Astrocyte (in vitro differentiated cells and primary cell): ENCODE results near the gene PRCD.

Source experiments
- EZH2 ChIP-seq: IDR thresholded peaks from 2 replicates; pipeline ENCODE4 v1.6.1; 2012; ENCODE audit warnings: mild to moderate bottlenecking, low read length, inconsistent platforms; ENCODE audit not compliant: insufficient read depth
- TF ChIP-seq, protein P1 (sequence below): IDR thresholded peaks from 2 replicates; pipeline ENCODE4 v1.5.1; 2011; ENCODE audit warnings: low read depth, mild to moderate bottlenecking, inconsistent platforms, low read length, moderate library complexity; ENCODE audit not compliant: insufficient read depth

DNA sequence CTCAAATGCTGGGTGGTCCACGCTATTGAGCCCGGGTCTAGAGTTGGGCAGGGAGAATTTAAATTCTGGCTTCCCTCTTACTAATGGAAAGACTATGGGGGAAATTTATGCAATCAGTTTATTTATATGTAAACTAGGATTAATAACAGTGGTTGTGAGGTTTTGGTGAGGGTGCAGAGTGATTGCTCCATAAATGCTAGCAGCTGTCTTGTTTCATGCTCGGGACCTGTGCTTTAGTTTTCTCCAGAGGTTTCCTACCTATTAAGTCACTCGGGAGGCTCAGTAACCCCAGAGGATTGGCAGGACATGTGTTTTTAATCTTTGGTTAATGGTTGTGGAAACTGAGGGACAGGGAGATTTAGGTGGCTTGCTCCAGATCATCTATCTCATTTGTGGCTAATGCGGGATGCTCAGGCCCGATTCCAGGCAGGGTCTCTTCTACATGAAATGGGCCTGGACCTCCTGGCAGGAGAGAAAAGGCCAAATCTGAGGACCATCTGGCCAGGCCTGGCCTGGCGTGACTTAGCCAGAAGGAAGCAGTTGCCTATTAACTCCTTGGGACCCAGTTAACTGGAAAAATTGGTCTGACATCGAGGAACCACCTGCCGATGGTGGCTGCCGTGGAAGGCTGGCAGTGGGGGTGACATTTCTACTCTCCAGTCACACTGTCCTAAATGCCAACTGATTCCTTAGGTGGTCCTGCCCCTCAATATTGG lies 2.1 kb downstream of the PRCD start:
- TF ChIP-seq, protein P1, sequence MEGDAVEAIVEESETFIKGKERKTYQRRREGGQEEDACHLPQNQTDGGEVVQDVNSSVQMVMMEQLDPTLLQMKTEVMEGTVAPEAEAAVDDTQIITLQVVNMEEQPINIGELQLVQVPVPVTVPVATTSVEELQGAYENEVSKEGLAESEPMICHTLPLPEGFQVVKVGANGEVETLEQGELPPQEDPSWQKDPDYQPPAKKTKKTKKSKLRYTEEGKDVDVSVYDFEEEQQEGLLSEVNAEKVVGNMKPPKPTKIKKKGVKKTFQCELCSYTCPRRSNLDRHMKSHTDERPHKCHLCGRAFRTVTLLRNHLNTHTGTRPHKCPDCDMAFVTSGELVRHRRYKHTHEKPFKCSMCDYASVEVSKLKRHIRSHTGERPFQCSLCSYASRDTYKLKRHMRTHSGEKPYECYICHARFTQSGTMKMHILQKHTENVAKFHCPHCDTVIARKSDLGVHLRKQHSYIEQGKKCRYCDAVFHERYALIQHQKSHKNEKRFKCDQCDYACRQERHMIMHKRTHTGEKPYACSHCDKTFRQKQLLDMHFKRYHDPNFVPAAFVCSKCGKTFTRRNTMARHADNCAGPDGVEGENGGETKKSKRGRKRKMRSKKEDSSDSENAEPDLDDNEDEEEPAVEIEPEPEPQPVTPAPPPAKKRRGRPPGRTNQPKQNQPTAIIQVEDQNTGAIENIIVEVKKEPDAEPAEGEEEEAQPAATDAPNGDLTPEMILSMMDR = no peak
- TF ChIP-seq EZH2 = no peak
